GM21717 (cell line): Measurements from ENCODE around the gene TTYH1.
"Not testable (repeated sequence)": the region's sequence is repeated elsewhere in the genome, so short reads cannot be mapped to it uniquely, and the experiment has no call there.

Experiments
- ATAC-seq: cut with Tn5 transposase; IDR thresholded peaks from one replicate; pipeline ENCODE4 v1.9.1; 2021; ENCODE audit warnings: mild to moderate bottlenecking, moderate library complexity; ENCODE audit not compliant: unreplicated experiment

The TTYH1 gene

DNA sequence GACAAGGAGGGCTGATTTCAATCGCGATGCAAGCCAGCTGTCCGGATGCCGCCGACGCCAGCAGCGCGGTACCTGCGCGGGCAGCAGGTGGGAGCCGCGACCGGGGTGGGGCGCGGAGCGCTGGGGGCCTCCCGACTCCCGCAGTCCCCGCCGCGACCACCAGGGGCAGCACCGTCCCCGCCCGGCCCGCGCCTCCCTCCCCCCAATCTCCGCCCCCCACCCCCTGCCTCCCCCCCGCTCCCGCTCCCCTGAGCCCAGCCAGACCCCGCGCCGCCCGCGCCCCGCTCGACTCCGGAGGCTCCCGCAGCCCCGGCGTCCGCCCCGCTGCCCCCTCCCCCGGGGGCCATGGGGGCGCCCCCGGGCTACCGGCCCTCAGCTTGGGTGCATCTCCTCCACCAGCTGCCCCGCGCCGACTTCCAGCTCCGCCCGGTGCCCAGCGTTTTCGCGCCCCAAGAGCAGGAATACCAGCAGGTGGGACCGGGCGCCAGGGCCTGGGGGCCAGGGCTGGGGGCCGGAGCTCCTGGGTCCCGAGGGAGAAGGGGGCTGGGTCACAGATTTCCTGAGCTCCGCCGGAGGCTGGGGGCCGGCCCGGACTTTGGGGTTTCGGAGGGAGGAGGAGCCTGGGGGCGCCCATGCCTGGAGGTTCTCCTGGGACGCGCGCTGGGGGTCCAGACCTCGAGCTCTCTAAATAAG is at the start of gene TTYH1:
TSS of gene TTYH1 (plus strand) at position 257 of the 693 bp plus-strand sequence. CDS start at position 346, 89 bp downstream.
- ATAC-seq = no peak

DNA sequence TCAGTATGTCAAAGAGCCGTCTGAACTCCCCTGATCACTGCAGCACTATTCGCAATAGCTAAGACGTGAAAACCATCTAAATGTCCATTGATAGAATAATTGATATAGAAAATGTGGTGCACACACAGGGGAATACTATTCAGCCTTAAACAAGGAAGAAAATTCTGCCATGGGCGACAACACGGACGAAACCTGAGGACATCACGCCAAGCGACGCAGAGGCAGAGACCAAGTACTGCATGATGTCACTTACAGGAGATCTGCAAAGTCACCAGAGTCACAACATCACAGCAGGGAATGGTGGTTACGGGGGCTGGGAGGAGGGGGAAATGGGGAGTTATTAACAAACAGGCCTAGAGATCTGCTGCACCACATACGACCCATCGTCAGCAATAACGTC is 49.5 kb upstream of the TTYH1 start:
- not testable (repeated sequence) for ATAC-seq

DNA sequence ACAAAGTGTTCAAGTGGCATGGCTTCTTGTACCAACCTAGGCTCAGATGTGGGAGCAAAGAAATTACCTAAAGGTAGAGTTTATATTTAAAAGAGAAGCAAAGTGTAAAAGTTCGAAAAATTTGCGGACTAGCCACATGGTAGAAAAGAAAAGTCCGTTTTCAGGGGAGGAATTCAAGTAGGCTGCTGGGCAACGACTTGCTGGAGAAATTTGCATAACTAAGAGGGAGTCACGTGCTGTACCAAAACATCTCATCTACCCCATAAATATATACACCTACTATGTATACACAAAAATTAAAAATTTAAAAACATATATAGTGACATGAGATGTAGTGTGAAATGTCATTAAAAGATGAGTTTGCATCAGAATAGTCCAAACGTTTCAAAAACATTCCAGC is 48.5 kb upstream of the TTYH1 start:
- no peak for ATAC-seq

DNA sequence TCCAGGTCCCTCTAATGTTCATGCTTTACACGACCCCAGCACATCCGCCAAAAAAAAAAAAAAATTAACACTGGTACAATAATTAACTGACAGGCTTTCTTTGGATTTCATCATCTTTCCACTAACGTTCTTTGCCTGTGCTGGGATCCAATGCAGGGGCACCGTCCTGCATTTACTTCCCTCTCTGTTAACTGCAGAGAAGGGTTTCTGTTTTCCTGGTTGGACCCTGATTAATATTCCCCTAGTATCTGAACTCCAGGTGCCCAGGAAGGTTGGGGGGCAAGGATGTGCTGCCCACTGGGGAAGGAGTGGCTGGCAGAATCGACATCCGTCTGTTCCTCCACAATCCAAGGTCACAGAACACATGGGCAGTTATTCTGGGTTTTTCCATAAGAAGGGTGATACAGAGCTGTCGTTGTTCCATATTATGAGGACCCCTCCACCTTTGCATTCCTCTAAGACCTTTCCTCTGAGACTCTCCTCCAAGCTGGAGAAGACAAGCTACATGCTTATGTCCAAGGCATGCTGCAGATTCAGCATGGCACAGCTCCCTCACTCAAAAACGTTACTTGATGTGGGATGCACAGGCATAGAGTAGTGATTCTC is 46.1 kb upstream of the TTYH1 start:
- no peak for ATAC-seq

DNA sequence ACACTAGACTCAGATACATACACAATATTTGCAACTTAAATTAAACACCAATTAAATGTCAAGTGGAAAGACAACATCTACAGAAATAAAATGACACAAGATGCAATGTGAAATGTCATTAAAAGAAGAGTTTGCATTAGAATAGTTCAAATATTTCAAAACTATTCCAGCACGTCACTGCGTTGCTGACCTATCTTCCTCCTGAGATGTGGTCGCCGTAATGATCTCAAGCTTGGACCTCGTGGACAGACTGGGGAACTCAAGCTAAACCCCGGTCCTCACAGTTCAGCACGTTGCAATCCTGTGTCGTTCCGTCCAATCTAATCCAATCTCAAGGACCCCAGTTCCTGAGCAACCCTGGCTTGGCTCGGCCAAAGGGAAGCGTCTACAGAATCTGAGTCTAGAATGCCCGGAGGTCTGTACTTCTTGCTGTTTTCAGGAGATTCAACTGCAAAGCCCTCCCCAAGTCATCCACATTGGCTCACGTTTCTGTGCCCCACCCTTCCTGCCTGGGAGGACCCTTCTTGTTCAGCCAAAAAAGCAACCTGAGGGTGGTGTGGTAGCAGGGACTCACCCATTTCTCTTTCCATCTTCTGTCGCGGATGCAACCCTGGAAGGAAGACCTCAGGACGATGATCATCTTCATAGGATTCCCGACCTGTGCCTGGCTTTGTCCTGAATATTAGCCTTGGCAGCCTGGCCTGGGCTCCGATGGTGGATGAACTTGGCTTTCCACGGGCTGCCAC is 45.4 kb upstream of the TTYH1 start:
- not testable (repeated sequence) for ATAC-seq

DNA sequence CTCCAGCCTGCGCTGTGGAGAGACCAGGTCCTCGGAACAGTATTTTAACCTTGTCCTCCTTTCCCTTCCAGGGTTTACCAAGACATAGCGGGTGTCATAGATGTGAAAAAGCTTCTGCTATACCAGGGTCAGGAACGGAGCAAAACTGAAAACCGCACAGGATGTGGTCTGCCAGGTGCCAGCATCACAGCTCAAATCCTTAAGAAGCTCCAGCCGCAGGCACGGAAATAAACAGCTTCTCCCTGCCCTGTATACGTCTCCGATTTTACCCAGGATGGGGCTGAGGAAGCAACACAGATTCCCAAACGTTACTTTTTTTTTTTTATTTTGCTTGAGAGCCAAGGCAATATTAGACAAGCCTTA is 44.8 kb upstream of the TTYH1 start:
- not testable (repeated sequence) for ATAC-seq

DNA sequence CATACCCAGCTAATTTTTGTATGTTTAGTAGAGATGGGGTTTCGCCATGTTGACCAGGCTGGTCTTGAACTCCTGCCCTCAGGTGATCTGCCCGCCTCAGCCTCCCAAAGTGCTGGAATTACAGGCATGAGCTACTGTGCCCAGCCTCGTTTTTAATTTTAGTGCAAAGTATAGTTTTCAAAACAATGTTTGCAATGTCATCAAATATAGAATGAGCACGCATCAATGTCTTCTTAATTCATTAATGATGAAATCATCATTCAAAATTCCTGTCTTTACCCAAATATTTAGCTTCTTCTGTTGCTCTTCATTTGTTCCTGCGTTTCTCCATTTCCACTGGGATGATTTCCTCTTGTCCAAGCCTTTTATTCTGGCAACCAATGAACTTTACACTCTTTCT is 43.8 kb upstream of the TTYH1 start:
- ATAC-seq = not testable (repeated sequence)

DNA sequence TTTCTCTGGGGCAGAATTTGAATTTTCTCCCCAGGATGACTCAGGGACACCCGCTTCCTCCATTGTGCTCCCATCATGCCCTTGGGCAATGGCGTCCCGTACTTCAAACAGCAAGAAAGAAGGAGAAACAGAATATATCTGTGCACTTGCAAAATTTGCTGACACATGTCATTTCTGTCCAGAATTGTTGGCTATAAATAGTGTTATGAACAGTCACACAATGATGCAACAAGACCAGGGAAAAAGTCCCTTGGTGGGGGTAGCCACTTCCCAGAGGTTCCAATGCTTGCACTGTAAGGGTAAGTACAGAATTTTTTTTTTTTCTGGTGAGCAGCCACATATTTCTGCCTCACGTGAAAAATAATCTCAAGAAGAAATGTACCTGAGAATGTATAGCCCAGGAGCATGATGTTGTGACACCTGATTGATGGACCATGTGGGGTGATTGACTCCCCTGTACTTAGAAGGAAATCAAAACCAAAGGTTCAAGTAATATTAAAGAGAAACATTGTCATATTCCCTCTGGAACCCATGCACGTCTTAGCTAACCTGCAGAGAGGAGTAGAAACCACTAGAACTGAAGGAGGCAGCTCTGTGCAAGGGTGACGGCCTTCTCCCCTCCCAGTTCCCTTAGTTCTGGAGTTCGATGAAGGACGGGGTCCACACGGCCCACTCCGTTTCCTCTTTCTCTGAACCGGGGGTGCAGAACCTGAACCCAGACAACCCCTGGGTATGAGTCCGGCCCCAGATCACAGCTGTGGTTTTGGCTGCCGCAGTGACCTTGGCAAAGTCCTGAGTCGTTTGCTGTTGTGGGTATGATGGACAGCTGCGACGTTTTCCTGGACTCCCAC is 41.3 kb upstream of the TTYH1 start:
- no peak for ATAC-seq

DNA sequence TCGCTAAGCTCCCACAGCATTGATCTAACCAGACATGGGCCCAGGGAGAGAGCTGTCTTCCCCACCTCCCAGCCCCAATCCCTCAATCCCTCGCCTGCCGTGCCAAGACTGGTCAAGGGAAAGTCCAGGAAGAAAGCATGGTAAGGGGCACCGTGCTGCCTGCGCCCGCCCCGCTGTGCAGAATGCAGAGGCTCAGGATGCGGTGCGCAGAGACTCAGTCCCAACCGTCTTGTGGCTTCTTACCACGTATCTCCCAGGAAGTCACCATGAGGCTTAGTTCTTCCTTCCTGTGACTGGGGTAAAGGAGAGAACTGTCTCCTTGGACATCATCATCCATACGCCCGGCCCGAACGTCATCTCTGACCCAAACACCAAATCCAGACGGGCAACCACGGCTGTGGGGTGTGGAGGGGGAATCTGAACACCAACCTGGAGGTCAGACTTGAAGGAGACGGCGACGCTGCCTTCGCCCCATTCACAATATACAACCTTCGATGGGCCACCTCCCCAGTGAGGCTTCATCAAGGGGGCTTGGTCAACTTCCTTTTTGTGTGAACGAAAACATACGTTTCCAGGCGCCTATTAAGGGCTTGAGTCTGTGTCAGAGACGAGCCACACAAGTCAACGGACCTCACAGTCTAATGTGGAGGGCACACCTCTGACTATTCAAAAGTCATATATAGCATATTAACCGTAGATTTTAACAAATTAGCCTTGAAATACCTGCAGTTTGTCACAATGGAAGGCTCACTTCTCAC is 39.9 kb upstream of the TTYH1 start:
- not testable (repeated sequence) for ATAC-seq

DNA sequence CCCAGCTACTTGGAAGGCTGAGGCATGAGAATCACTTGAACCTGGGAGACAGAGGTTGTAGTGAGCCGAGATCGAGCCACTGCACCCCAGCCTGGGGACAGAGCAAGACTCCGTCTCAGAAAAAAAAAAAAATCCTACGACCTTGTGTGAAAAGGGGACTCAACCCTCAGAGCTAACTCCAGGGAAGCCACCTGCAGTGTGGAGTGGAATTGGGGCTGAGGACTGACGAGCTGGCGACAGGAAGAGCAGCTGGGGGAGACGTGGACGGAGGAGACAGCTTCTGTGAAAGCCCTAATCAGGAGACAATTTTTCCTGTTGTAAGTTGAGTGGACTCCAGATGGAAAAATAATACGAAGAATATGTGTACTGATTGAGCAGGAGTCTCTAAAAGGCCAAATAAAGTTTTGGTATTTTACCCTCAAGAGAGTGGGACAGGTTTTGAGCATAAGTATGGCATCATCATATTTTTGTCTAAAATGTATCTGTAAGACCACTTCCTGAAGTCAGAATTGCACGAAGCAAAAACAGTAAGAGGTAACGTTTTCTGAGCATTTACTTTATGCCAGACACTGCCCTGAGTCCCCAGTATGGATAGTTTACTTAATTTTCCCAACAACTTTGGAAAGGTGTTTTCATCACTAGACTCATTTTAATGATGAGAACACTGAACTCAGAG is 38.5 kb upstream of the TTYH1 start:
- ATAC-seq = no peak

DNA sequence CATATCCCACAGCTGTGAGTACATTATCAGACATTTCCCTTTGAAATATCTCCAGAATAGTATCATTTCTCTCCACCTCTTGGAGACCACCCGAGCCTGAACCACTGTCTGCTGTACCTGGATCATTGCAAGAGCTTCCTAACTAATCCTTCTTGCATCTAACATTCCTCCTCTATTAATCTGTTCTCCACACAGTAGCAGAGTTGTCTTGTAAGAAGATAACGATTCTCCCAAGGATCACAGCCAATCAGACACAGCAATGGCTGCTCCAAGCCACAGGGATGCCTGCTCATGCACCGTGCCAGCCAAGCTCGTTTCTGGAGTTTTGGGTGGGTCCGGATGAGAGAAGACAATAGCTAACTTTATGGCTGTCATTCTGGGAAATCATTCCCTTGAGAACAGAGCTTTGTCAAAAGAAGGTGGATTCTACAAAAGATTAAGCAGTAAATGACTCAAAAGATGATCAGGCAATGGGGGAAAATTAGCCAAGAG is 36.0 kb upstream of the TTYH1 start:
- no peak for ATAC-seq

DNA sequence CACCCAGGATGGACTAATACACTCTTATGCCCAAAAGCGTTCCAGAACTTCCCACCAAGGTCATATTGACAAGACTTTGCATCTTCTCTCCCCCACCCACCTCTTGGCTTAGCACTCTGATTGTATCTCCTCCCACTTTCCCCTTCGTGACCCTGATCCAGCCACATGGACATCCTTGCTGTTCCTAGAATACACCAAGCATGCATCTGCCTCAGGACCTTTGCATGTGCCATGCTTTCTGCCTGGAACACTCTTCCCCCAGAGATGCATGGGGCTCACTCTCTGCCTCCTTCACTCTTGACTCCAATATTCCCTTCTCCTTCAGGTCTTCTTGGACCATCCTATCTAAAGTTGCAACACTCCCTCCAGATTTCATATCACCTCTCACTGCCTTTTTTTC is 34.4 kb upstream of the TTYH1 start:
- ATAC-seq = no peak

DNA sequence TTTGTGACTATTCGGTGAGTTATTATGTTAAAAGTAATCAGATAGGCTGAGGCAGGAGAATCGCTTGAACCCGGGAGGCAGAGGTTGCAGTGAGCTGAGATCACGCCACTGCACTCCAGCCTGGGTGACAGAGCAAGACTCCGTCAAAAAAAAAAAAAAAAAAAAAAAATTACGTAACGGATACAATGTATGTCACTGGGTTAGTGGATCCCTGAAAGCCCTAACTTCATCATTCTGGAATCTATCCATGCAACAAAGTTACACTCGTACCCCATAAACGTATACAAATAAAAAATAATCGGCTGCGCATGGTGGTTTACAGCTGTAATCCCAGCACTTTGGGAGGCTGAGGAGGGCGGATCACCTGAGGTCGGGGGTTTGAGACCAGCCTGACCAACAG is 33.2 kb upstream of the TTYH1 start:
- not testable (repeated sequence) for ATAC-seq

DNA sequence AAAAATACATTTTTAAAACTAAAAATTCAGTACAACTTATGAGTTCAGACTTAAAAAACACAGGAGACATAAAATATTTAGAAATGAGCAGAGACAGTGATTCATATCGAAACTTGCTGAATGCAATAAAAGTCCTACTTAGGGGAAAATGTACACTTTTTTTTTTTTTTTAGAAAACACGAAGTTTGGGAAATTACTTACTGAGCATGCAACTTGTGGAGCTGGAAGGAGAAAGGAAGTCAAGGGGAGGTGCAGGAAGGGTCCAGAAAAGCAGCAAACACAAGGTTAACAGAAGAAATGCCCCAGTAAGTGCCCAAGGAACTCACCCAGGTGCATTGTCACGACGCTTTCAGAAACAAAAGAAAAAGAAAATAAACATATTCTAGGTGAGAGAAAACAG is 31.9 kb upstream of the TTYH1 start:
- ATAC-seq = no peak

DNA sequence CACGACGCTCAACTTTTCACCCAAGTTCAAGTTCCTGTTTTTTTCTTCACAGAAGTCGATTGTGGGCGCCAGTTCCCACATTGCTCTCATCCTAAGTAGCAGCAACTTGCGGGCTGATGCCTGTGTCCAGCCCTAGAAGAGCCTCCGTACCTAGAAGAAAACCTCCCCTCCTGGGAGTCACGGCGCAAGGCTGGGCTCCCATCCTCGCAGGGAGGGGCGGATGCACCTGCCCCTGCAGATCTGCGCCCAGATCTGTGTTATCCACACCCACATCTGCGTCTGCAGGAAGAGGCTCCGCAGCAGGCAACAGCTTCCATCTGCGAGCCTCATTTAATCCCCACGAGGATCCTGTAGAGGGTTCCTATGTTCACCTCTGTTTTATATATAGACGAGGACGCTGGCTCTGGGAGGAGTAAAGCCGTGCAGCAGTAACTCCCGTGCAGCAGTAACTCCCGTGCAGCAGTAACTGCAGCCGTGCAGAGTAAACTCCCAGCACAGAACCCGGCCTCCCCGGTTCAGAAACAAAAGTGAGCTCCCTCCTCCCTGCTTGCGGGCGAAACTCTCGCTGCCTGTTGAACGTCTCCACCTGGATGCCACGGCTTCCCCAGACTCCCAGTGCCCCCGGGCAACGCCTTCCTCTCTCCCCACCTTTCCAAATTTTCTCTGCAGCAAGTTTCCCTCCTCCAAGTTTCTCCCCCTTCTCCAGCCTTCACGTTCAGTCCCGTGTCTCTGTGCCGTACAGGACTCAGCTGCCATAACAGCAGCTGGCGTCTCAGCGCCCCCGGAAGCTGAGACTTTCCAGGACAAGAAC is 27.1 kb upstream of the TTYH1 start:
- no peak for ATAC-seq

DNA sequence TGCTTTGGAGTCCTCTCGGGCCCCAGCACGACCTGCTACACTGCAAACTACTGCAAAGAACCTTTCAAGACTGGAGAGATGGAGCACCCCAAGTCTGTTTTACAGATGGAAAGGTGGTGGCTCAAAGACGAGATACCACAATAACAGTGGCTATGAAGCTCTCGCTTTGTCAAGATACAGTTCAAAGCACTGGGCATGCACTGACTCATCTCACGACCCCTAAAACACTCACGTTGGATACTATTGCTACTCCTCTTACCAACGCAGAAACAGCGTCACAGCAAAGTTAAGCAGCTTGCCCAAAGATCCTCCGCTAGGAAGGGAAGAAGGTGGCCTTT is 26.5 kb upstream of the TTYH1 start:
- no peak for ATAC-seq

DNA sequence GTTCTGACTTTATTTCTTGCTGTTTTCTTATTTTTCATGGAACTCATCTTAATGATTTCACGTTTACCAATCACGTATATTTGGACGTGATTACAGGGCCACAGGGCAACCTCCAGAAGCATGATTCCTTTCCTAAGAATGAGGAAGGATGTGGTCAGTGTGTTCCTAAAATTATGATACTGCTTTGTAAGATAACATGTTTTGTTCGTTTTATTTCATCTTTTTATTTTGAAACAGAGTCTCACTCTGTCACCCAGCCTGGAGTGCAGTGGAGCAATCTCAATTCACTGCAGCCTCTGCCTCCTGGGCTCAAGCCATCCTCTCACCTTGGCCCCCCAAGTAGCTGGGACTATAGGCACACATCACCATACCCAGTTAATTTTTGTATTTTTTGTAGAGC is 25.7 kb upstream of the TTYH1 start:
- ATAC-seq = no peak

DNA sequence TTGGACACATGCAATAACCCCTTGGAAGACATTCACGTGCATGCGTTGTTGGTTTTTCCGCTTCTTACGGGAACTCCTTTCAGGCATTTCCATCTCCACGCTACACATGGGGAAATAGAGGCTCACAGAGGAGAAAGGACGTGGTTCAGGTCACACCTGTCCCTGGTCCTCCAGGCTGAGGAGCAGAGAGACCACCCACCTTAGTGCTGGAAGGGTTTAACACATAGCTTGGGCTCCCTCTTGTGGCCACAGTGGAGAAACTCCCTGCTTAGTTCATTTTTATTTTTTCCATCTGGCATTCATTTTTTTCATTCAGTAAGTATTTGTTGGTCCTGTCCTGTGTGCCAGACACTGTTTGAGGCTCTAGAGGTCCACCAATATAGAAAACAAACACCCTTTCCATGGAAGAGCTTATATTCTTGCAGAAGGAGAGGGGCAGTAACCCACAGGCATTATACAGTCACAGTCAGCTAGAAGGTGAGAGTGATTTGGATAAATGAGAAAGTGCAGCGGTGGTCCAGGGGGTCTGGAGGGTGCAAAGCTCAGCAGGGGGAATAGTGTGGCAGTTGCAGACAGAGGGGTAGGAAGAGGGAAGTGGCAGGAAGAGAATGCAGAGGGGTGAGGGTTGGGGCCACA is 24.2 kb upstream of the TTYH1 start:
- no peak for ATAC-seq
